ENCODE measurements around the gene TMEM59L. TPM values are rescaled to one million over a fixed set of nuclear protein-coding genes. Genes with fewer than 3 reads are reported as not detected.
"Not testable (repeated sequence)": the region's sequence is repeated elsewhere in the genome, so short reads cannot be mapped to it uniquely, and the experiment has no call there.

Gene TMEM59L
- total RNA-seq, 1 donor from 2014 or later = 0.40 TPM

GRCh38 chr19:18594096-18594823 is 18.4 kb upstream of the TMEM59L start:
- peak; percentile 48 for DNase-seq (ENCODE audit: low read depth)

DNA sequence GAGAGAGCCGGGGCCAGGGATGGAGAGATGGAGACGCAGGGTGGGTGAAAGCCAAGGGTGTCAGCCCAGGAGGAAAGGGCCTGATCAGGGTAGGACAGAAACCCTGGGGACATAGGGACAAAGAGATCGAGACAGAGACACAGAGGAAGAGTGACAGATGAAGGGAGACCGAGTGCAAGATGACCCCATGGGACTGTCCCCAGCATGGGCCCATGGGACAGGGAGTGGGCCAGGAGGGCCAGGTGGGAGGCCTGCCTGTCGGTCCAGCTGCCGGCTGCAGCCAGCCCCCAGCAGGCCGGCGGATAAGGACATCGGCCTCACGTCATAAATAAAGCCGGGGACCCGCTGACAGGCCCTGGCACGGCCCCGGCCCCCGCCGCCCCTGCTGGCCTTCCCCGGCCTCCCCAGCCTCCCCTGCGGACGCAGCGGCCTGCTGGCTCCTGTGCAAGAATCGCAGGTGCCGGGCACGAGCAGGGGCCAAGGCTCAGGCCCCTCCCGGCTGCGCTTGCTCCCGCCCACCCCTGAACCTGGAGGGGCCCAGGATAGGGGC is 17.8 kb upstream of the TMEM59L start:
- DNase-seq (ENCODE audit: low read depth) = no peak

- DNase-seq (ENCODE audit: low read depth) = no peak
These were observed 17.2 kb upstream of the TMEM59L start for GRCh38 chr19:18595475-18595874.

- no peak for DNase-seq (ENCODE audit: low read depth)
These were observed 15.9 kb upstream of the TMEM59L start for GRCh38 chr19:18596752-18597157.

DNA sequence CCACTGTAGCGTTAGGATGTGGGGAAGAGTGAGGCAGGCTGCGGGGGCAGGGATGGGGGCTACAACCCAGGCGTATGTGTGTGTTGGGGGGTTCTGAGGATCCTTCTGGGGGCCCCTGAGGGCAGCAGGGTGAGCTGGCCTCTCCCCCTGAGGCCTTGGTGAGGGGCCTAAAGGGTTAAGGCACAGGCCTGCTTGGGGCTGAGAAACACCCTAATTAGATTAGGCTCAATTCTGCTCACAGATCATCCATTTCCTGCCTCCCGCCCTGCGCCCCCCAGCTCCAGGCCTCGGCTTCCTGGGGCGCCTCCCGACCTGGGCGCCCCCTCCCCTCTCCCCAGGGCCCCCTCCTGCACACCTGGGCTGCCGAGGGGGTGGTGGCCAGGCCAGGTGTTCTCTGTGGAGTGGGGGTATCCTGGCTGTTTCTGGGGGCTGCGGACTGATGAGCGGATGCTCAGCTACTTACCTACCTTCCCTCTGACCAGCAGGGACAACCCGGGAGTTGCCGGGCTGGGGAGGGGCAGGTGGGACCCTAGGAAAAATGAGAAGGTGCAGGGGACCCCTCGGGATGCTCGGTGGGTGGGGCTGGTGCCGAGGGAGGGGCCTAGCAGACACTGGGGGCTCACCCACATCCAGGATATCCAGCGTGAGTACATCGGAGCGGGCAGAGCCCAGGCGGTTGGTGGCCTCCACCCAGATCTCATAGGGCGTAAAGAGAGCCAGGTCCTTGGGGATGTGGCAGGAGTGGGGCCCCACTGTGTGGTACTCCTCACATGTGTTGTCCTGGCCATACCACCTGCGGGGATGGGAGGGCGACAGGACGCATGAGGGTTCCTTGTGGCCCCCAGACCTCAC is 14.6 kb upstream of the TMEM59L start:
- DNase-seq (ENCODE audit: low read depth) = no peak

- no peak for DNase-seq (ENCODE audit: low read depth)
These were observed 13.2 kb upstream of the TMEM59L start for GRCh38 chr19:18599485-18599884.

- DNase-seq (ENCODE audit: low read depth) = not testable (repeated sequence)
These were observed 11.8 kb upstream of the TMEM59L start for GRCh38 chr19:18600692-18601397.

DNA sequence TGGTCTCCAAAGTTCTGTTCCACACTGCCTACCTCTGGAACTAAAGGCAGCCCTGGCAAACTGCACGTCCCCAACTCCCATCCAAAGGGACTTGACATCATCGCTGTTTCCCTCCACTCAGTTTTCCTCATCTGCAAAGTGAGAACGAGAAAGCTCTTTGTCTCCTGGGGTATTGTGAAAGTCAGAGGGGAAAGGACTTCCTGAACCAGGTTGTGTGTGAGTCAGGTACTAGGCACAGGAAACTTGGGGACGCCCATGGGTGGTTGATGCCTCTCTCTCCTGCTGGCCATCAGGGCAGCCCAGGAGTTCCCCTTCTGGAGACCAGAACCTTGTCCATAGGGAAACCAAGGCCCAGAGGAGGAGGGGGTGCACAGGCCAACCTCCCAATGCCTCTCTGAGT is 10.8 kb upstream of the TMEM59L start:
- no peak for DNase-seq (ENCODE audit: low read depth)

DNA sequence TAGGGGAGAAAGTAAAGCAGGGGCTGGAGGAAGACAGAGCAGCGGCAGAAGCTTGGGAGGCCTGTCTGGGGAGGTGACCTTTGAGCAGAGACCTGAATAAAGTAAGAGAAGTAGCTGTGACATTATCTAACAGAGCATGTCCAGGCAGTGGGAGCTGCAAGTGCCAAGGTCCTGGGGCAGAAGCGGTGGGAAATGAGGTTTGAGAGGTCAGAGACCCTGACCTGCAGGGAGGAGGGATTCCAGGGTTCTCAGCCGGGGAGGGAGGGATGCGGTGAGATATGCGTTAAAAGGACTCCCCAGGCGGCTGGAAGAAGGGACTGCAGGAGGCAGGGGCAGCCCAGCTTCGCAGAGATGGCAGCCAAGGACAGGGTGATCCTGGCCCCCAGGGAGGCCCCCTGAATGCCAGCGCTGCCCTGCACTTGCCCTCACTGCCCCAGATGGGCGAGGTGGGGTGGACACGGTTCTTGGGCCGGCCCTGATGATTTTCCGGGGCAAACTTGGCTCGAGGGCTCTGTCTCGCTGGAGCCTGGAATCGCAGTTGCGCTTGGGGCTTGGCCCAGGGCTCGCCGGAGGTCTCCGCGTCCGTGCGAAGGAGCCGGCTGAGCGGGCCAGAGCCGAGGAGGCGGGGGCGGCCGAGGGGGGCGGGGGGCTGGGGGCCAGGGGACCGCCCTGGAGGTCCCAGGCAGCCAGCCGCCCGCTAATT is 9.3 kb upstream of the TMEM59L start:
- DNase-seq (ENCODE audit: low read depth) = no peak

DNA sequence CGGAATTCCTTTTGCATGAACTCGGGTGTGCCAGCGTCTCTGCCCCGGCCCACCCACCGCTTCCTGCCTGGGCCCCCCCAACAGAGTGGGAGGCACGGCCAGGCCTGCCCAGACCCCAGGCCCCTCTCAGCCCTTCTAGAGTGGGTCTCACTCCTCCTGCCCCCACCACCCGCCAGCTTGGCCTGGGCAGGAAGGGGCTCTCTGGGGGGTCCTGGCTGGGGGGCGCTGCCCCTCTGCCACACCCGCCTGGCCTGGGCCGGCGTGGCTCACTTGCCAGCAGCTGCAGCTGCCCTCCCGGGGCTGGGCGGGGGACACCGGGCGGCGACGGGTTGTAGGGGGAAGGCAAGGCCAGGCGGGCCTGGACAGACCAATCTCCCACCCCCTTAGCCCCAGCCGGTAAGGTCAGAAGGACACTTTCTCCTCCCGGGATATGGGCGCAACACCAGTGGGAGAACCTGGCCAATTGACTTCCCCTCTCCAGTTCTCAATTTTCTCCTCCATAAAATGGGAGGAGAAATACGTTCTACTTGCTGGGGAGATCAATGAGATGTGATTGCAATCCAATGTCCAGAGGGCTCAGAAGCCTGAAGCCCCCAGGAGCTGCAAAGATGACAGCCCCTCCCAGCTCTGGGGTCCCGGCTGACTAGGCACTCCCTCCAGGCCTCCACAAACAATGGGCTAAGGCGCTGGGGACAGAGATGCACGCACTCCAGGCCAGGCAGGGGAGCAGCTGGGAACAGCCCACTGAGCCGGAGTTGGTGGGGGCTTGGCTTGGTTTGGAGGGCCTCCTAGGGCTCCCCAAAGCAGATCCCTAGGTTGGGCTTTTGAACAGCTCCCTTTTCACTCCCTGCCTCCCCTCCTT is 8.5 kb upstream of the TMEM59L start:
- no peak for DNase-seq (ENCODE audit: low read depth)

DNA sequence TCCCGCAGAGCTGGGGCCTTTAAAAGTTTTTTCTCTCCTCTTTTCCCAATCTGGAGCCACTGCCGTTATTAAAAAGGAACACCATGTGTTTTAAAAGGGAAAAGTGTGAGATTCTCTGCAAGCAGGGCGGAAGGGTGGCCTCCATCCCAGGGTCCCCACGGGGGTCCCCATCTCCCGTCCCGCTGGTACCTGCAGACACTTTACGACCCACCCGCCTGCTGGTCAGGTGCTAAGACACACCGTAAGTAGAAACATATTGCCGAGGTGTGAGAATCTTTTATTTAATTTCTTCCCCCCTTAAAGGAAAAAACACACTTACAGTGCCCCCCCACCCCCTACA is 7.9 kb upstream of the TMEM59L start:
- no peak for DNase-seq (ENCODE audit: low read depth)

GRCh38 chr19:18605196-18605545 is 7.5 kb upstream of the TMEM59L start:
- no peak for DNase-seq (ENCODE audit: low read depth)

DNA sequence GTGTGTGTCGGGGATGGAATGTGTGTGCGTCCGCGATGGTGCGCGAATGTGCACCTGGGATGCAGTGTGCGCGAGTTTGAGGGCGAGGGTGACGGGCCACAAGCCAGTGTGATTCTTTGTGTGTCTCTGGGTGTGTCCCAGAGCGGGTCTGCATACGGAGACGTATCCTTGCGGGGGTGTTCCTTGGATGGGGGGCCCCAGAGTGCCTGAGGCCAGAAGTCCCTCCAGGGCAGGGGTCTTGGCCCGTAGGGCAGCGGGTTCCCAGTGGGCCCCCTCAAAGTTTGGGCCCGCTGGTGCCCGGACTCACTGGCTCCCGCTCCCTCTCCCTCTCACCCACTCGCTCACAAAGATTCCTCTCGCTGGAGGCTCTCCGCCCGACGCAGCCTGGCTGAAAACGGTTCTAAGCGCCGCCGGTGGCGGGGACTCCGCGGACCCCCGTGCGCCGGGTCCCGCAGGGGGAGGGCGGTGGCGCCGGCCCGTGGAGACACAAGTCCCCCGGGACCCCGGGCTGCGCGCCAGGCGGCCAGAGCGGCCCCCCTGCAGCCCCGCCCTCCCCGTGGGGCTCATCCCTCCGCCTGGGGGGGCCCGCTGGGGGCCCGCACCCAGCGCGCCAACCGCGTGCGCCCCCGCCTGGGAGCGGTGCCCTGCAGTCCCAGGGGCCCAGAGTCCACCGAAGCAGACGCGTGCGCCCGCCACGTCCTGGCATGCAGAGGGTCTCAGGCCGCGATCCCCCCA is 7.0 kb upstream of the TMEM59L start:
- DNase-seq (ENCODE audit: low read depth) = no peak

- no peak for DNase-seq (ENCODE audit: low read depth)
These were observed 6.1 kb upstream of the TMEM59L start, which contains the start of gene CRLF1 for GRCh38 chr19:18606281-18607225. TSS of gene CRLF1 (minus strand) at chr19:18606799. CDS start at chr19:18606656, 143 bp downstream.

GRCh38 chr19:18607226-18608101 is 5.2 kb upstream of the TMEM59L start:
- DNase-seq (ENCODE audit: low read depth) = no peak

- no peak for DNase-seq (ENCODE audit: low read depth)
These were observed 4.4 kb upstream of the TMEM59L start for GRCh38 chr19:18608102-18608804.

Measured in renal cortical epithelial cell (primary cell).